ENCODE measurements around the gene HRH1.
"Not testable (repeated sequence)": the region's sequence is repeated elsewhere in the genome, so short reads cannot be mapped to it uniquely, and the experiment has no call there.

The HRH1 gene

GRCh38 chr3:11172096-11172690 is 17.9 kb downstream of the HRH1 start:
- DNase-seq = no peak

- DNase-seq = no peak
Measured at GRCh38 chr3:11173828-11174465, 19.7 kb downstream of the HRH1 start.

- DNase-seq = no peak
Measured at GRCh38 chr3:11178421-11178820, 24.1 kb downstream of the HRH1 start.

GRCh38 chr3:11184328-11184969 is 30.2 kb downstream of the HRH1 start:
- DNase-seq = not testable (repeated sequence)

GRCh38 chr3:11185144-11185543 is 30.9 kb downstream of the HRH1 start:
- DNase-seq = no peak

- DNase-seq = no peak
Measured at GRCh38 chr3:11185564-11186317, 31.4 kb downstream of the HRH1 start.

GRCh38 chr3:11186318-11186692 is 32.0 kb downstream of the HRH1 start:
- no peak for DNase-seq

GRCh38 chr3:11186771-11187191 is 32.5 kb downstream of the HRH1 start:
- no peak for DNase-seq

DNA sequence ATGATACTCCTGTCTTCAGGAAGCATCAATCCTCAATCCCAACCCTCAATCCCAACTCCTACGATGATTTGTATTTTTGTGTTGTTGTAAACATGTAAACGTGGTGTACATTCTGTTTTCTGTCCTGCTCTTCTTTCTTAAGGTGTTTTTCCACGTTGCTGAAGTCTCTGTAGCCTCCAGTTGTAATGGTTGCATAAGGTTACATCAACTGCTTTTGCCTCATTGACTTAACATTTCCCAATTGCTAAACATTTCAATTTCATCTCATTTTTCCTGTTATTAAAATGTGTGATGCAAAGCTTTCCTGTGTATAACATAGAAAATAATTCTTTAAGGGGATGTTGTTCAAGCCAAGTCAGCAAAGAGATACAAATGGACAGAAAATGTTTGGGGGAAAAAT is 33.4 kb downstream of the HRH1 start:
- no peak for DNase-seq

DNA sequence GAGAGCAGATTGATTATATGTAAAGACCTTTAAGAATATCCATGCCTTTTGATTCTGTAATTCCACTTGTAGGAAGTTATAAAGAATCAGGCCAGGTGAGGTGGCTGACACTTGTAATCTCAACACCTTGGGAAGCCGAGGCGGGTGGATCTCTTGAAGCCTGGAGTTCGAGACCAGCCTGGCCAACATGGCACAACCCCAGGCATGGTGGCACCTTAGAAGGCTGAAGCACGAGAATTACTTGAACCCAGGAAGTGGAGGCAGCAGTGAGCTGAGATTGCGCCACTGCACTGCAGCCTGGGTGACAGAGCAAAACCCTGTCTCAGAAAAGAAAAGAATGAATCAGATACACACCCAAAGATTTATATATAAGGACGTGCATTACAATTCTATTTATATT is 33.9 kb downstream of the HRH1 start:
- DNase-seq = no peak

GRCh38 chr3:11195201-11195600 is 40.9 kb downstream of the HRH1 start:
- DNase-seq = no peak

GRCh38 chr3:11195721-11196332 is 41.5 kb downstream of the HRH1 start:
- no peak for DNase-seq

DNA sequence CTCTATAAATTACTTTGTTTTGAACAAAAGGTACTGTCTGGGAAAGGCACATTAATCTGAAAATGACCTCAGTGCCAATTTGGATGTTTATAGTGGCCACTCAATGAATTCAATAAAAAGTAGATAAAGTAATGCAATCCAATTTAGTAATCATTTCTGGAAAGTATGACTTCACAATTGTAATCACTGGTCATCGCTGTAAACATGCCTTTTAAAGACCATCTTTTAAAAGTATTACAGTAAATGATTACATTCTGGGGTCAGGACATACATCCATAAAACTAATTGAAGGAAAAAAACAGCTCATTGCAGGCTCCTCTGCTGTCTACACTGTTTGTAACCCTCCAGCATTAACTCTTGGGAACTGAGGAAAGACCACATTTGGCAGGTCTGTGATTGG is 43.2 kb downstream of the HRH1 start:
- DNase-seq = no peak

GRCh38 chr3:11198070-11198469 is 43.8 kb downstream of the HRH1 start:
- DNase-seq = no peak

- DNase-seq = no peak
Measured at GRCh38 chr3:11198495-11198894, 44.2 kb downstream of the HRH1 start.

DNA sequence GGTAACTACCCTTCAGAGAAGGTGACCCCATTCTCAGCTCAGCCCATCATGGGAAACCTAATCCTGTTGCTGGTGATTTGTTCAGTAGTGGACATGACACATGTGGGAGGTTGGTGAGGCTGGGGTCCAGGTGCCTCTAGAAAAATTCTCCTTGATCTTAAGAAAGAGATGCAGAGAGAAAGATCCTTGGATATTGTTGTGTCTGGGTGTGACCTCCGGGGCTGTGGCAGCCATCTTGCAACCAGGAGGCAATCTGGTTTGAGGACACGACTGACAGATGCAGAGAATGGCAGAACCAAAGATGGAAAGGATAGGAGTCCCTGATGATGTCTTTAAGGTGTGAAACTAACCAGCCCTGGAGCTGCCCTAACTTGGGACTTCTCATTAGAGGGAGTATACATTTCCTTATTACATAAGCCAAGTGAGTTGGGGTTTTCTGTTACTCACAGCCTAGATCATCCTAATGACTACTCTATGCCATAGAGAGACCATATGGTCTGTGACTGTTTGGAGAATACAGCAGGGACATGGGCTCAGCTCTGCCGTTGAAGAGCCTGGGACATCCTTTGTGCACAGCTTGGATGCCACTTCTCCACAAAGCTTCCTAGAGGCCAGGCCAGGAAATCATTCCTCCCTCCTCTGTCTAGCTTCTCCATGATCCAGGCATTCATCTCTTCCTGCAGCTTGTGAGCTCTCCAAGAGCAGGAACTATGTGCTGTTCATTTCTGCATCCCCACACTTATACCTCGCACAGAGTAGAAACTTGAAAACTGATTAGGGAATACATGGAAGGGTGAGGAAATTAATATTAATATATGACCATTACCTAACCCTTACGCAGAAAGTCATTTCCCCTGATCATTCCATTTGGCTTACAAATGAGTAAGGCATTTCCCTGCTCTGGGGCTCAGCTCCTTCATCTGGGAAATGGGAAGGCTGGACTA is 45.9 kb downstream of the HRH1 start:
- DNase-seq = no peak

GRCh38 chr3:11201251-11202019 is 47.1 kb downstream of the HRH1 start:
- no peak for DNase-seq

DNA sequence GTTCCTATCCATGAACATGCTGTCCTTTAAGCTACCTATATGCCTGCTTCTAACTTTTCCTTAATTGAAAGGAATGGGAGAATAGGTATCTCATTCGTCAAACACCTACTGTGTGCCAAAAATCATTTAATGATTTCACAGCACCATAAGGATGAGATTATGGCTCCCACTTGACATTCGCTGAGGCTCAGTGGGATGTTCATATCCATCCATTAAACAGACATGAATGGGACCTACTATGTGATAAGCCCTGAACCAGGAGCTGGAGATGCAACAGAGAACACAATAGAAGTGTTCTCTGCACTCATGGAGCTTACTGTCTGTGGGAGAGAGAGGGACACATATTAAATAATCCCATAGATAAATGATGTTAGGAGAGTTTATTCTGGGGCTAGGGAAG is 49.7 kb downstream of the HRH1 start:
- no peak for DNase-seq

- no peak for DNase-seq
Measured at GRCh38 chr3:11204697-11205348, 50.5 kb downstream of the HRH1 start.

DNA sequence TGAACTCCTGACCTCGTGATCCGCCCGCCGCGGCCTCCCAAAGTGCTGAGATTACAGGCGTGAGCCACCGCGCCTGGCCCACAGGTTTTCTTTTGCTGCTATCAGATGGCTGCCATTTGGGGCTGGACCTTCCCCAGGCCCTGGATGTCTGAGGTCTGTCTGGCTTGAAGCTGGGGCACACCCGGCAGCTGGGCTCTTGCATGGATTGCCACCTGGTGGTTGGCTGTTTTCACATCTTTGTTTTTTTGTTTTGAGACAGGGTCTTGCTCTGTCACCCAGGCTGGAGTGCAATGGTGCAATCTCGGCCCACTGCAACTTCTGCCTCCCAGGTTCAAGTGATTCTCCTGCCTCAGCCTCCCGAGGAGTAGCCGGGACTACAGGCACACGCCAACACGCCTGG is 51.6 kb downstream of the HRH1 start:
- not testable (repeated sequence) for DNase-seq

DNA sequence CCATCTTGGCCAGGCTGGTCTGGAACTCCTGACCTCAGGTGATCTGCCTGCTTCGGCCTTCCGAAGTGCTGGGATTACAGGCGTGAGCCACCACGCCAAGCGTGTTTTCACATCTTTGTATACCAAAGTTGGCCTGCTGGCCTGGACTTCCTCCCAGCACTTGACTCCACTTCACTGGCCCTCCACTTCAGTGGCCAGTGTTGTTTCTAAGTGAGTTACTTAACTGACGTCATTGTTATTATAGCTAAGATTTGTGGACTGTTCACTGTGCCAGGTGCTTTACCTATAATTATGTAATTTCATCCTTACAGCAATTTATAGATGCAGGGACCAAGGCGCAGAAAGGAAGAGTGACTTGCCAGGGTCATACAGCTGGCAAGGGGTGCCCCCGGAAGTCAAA is 52.0 kb downstream of the HRH1 start:
- peak; percentile 27 for DNase-seq

Data from NCI-H774 (cell line).